GM23248 (cell line): Measurements from ENCODE around the gene THUMPD3.

Experiments
- EZH2 ChIP-seq: fragments of 200-600 bp; sonication (generic); IDR thresholded peaks from 2 replicates; pipeline ENCODE4 v1.6.1; 2018; ENCODE audit warnings: antibody characterized with exemption, mild to moderate bottlenecking; ENCODE audit not compliant: insufficient read depth, poor library complexity, severe bottlenecking
- EZH2phosphoT487 ChIP-seq: fragments of 200-600 bp; sonication (generic); IDR thresholded peaks from 2 replicates; pipeline ENCODE4 v1.6.1; 2018; ENCODE audit warnings: antibody characterized with exemption, moderate library complexity, mild to moderate bottlenecking, low read depth; ENCODE audit not compliant: insufficient read depth

DNA sequence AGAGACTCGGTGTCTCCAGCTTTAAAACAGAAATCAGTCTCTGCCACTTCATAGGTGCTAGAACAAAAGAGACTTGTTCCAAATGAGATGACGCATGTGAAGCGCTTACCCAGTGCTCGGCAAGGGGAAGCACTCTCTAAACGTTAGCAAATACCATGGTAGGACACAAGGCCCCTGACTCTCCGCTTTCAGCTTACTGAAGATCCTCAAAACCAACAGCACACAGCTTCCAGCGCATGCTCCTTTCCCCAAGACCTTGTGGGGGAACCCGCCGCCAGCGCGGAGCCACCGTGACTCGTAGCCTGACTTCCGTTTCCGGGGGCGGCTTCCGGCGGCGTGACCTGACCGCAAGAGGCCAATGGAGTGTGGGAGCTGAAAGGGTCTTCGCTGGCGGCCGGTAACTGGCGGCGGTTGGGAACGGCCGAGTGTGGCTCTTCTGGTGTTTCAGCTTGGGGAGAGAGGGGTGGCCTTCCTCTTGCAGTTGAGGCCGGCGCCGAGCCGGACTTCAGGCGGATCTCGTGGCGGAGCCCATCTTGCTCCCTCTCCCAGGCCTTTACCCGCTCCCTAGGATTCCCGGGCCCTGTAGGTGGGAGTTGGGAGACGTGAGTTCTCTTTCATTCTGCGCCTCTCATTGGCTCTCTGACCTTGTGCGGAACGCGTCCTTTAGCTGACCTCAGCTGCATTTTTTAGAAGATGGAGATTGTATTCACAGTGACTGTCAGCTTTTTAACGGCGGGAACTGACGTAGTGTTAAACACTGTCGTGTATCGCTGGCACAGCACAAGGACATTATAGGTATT is at the start of gene THUMPD3:
- TF ChIP-seq EZH2 (no peak), EZH2phosphoT487 (no peak)
